PC-9 (cell line): ENCODE measurements around the gene DNM3. TPM values are rescaled to one million over a fixed set of nuclear protein-coding genes. Genes with fewer than 3 reads are reported as not detected.

Experiments used
- BruUV-seq: library from RNA; stranded (reverse); fragments of 400-500 nt; replicated peaks from 2 replicates; lab custom pipeline; 2021; lab: Mats Ljungman, UMichigan
- CTCF ChIA-PET: fragments of 300-600 bp; sonication (Branson Sonifier 250); formaldehyde crosslinking; loops from one replicate; lab custom pipeline; 2022; ENCODE audit warnings: antibody characterized with exemption; lab: Charles Lee
- POLR2A ChIA-PET: fragments of 300-600 bp; sonication (Branson Sonifier 250); formaldehyde crosslinking; loops from one replicate; lab custom pipeline; 2022; ENCODE audit warnings: antibody characterized with exemption; ENCODE audit not compliant: unreplicated experiment; lab: Charles Lee
- DNase-seq, 2 experiments: peaks; one replicate each; pipeline versions ENCODE4 v3.0.0 to v3.0.0-alpha.2; 2015 to 2022; ENCODE audit warnings: mixed read lengths in 1 of 2
- H2AFZ ChIP-seq: fragments of 200-600 bp; sonication (generic); 2 replicates; pipeline ENCODE4 v1.8.1; 2017; ENCODE audit warnings: antibody characterized with exemption
- H3F3A ChIP-seq: fragments of 200-600 bp; sonication (generic); 2 replicates; pipeline ENCODE4 v1.8.1; 2017; ENCODE audit warnings: antibody characterized with exemption, mild to moderate bottlenecking, low read depth; ENCODE audit not compliant: insufficient read depth
- H3K27ac ChIP-seq: fragments of 200-600 bp; sonication (generic); 2 replicates; pipeline ENCODE4 v1.6.1; 2016; ENCODE audit warnings: mixed run types
- H3K27me3 ChIP-seq: fragments of 200-600 bp; sonication (generic); 2 replicates; pipeline ENCODE4 v1.6.1; 2016; ENCODE audit warnings: low read depth, mixed run types; ENCODE audit not compliant: insufficient read depth
- H3K36me3 ChIP-seq: fragments of 200-600 bp; sonication (generic); 2 replicates; pipeline ENCODE4 v1.6.1; 2016; ENCODE audit warnings: low read depth, mixed run types
- H3K4me1 ChIP-seq: fragments of 200-600 bp; sonication (generic); replicated peaks from 2 replicates; pipeline ENCODE4 v1.6.1; 2016; ENCODE audit warnings: mixed run types; ENCODE audit not compliant: insufficient read depth
- H3K4me2 ChIP-seq: fragments of 200-600 bp; sonication (generic); 2 replicates; pipeline ENCODE4 v1.6.1; 2017; ENCODE audit warnings: mixed run types
- H3K4me3 ChIP-seq: fragments of 200-600 bp; sonication (generic); 2 replicates; pipeline ENCODE4 v1.6.1; 2016; ENCODE audit warnings: mixed run types
- H3K79me2 ChIP-seq: fragments of 200-600 bp; sonication (generic); 2 replicates; pipeline ENCODE4 v1.6.1; 2017; ENCODE audit warnings: low read depth, mixed run types
- H3K9me2 ChIP-seq: fragments of 200-600 bp; sonication (generic); 2 replicates; pipeline ENCODE4 v1.8.1; 2017; ENCODE audit warnings: mild to moderate bottlenecking; ENCODE audit not compliant: insufficient read depth
- H3K9me3 ChIP-seq: fragments of 200-600 bp; sonication (generic); 2 replicates; pipeline ENCODE4 v1.8.1; 2016; ENCODE audit warnings: low read depth; ENCODE audit not compliant: insufficient read depth
- H4K20me1 ChIP-seq: fragments of 200-600 bp; sonication (generic); 2 replicates; pipeline ENCODE4 v1.8.1; 2017; ENCODE audit not compliant: insufficient read depth
- CTCF ChIP-seq: fragments of 200-600 bp; sonication (generic); conservative IDR thresholded peaks from 2 replicates; pipeline ENCODE4 v1.6.1; 2017; ENCODE audit warnings: mixed run types, antibody characterized with exemption, mild to moderate bottlenecking, moderate library complexity
- EZH2 ChIP-seq: fragments of 200-600 bp; sonication (generic); IDR thresholded peaks from 2 replicates; pipeline ENCODE4 v1.8.0; 2017; ENCODE audit warnings: antibody characterized with exemption, low read depth
- intact Hi-C: fragments of 100-400 bp; cut with micrococcal nuclease; formaldehyde crosslinking; loops from one replicate; pipeline ENCODE4 v1.10.0; 2022; ENCODE audit not compliant: unreplicated experiment
- total RNA-seq: library from RNA; stranded (reverse); gene quantifications from 2 replicates; pipeline ENCODE4 v1.2.3, GENCODE V29; 2021

DNM3 gene
- total RNA-seq, 1 experiment from 2014 or later, result 1.7 TPM

GRCh38 chr1:172105230-172105629 is 263.9 kb downstream of the DNM3 start:
- intact Hi-C loops, result no loop called here
- BruUV-seq, result no TSS peak
- H3K4me1 ChIP-seq, result no peaks in the 10 kb centered on the region
- DNase-seq, result no peak
- H3K4me3 ChIP-seq, result no peak overlapping the region
- H3K79me2 ChIP-seq, result no peaks in the 10 kb centered on the region
- no peak overlapping the region for H3K27ac ChIP-seq
- no peaks in the 10 kb centered on the region for H3K36me3 ChIP-seq
- no peak overlapping the region for H3K4me2 ChIP-seq
- H4K20me1 ChIP-seq, result no peaks in the 10 kb centered on the region
- H3K27me3 ChIP-seq, result no peaks in the 10 kb centered on the region
- H3K9me3 ChIP-seq, result no peaks in the 10 kb centered on the region; the same call in 1 of the 2 replicates
- ChIA-PET POLR2A (no interaction called here), CTCF (no interaction called here)
- H3K9me2 ChIP-seq, result no peaks in the 10 kb centered on the region
- TF ChIP-seq CTCF (no peak), EZH2 (no peak)
- H2AFZ ChIP-seq, result no peak overlapping the region
- H3F3A ChIP-seq, result no peaks in the 10 kb centered on the region

DNA sequence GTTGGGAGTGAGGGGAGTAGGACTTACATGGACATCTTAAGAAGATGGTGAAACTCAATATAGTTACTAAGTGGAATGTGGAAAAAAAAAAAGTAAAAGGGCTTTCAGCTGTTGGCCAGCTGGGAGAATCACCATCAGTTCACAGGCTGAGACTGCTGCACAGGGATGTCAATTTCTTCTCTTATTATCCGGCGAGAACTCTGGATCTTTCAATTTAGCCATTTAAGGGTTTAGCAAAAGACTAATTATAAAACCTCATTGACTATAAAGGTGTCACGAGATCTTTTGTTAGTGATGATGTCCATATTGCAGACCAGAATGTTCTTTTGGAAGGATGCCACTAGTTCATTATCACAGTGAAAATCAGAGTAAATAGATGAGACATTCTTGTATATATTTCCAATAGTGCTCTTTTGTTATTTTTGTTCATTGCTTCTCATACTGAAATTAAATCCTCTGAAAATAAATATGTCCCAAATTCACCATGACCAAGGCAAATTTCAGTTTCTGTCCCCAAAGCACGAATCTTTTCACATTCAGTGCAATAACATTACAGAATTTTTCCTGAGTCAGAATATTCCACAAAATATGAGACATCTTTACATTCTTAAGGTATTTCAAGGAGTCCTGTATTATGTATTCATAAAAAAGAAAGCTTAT is 266.1 kb downstream of the DNM3 start:
- no peak for DNase-seq
- no peak overlapping the region for H2AFZ ChIP-seq
- no peaks in the 10 kb centered on the region for H3F3A ChIP-seq
- H3K9me2 ChIP-seq, result no peaks in the 10 kb centered on the region
- H3K4me2 ChIP-seq, result no peak overlapping the region
- H3K9me3 ChIP-seq, result no peaks in the 10 kb centered on the region; the same call in 1 of the 2 replicates
- POLR2A ChIA-PET, result no interaction called here
- no peaks in the 10 kb centered on the region for H3K4me1 ChIP-seq
- TF ChIP-seq EZH2, result no peak
- TF ChIP-seq CTCF, result no peak
- CTCF ChIA-PET, result no interaction called here
- H3K27me3 ChIP-seq, result no peaks in the 10 kb centered on the region
- no peaks in the 10 kb centered on the region for H4K20me1 ChIP-seq
- H3K27ac ChIP-seq, result no peak overlapping the region
- no TSS peak for BruUV-seq
- H3K4me3 ChIP-seq, result no peak overlapping the region
- no peaks in the 10 kb centered on the region for H3K79me2 ChIP-seq
- intact Hi-C loops, result no loop called here
- no peaks in the 10 kb centered on the region for H3K36me3 ChIP-seq

GRCh38 chr1:172108161-172108893 is 267.0 kb downstream of the DNM3 start:
- Histone ChIP-seq H3K9me3 (no peaks in the 10 kb centered on the region; the same call in 1 of the 2 replicates), H2AFZ (no peak overlapping the region), H3K36me3 (no peaks in the 10 kb centered on the region), H4K20me1 (no peaks in the 10 kb centered on the region), H3K27me3 (no peaks in the 10 kb centered on the region), H3K4me2 (no peak overlapping the region), H3K4me1 (no peaks in the 10 kb centered on the region), H3K79me2 (no peaks in the 10 kb centered on the region), H3K4me3 (no peak overlapping the region), H3K27ac (no peak overlapping the region), H3K9me2 (no peaks in the 10 kb centered on the region), H3F3A (no peaks in the 10 kb centered on the region)
- BruUV-seq, result no TSS peak
- intact Hi-C loops, result no loop called here
- ChIA-PET POLR2A (no interaction called here), CTCF (no interaction called here)
- DNase-seq, result no peak
- TF ChIP-seq CTCF, result no peak
- TF ChIP-seq EZH2, result no peak
